ENCODE results near the gene TRIM72. TPM values are rescaled to one million over a fixed set of nuclear protein-coding genes. Genes with fewer than 3 reads are reported as not detected.

The TRIM72 gene
- total and polyA plus RNA-seq, 2 of the 4 experiments (the other 2 are of a cell fraction) = not detected

DNA sequence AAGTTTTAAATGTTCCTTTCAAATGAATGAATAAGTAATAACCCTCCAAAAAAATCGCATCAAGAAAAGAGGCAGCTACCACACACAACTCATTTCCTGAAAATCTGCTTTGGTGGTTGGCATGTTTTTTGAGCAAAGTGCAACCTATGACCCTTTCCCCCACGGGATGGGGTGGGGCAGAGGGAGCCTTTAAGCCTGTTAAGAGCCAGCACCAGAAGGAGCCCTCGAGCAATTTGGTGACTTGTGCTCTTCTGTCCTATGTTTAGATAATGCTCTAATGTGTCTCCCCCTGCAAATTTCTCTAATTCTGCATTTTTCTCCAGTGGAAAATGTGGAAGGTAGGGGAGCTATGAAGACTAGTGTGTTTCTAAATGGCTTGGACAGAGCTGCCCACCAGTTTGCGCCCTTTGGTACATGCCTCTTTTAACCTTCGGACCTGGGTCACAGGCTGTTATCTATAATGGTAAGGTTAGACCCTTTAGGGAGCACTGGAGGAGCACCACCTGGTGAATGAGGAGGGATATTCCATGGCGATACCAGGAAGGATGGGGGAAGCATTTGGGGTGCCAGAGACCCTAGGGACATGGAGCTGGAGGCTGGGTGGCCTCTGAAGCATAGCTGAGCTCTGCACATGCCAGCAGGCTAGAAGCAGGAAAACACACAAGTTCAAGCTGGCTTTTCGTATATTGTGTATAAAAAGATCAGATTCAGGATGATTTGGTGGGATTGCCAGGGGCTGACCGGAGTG, 12.9 kb upstream of the TRIM72 start:
- ChIA-PET POLR2A (ENCODE audit: unreplicated experiment) (interaction anchor here (1.5 kb wide), 1 partner anchor 21 kb away, joined by 5 read pairs; the partner anchor contains the start of gene FUS), CTCF (no interaction called here)
- H2BK15ac ChIP-seq (ENCODE audit: low read depth, low read length) = no peak overlapping the region
- no peak overlapping the region for H4K8ac ChIP-seq (ENCODE audit: low read depth in 2 of 2, low read length in 2 of 2)
- H3K27ac ChIP-seq (ENCODE audit: insufficient read depth, low read length) = no peak overlapping the region
- peaks cover 3% of the 10 kb centered on the region; the same call in 1 of the 2 replicates for H3K27me3 ChIP-seq (ENCODE audit: control insufficient read depth, insufficient read depth, low read length)
- H3K9me1 ChIP-seq (ENCODE audit: insufficient read depth, low read length) = peaks cover 8% of the 10 kb centered on the region; the same call in 1 of the 2 replicates
- DNase-seq (no peak), ATAC-seq (ENCODE audit: low read depth) (peak; percentile 5)
- intact Hi-C loops (cut with micrococcal nuclease) = loop anchor here (2.0 kb wide), 2 partner anchors 182 to 242 kb away; partner anchors contain the start of gene ZNF843
- no peak overlapping the region for H3K4ac ChIP-seq (ENCODE audit: low read depth, low read length)
- H2BK5ac ChIP-seq (ENCODE audit: low read depth, low read length, poor library complexity, severe bottlenecking) = no peak overlapping the region
- no peak overlapping the region for H4K5ac ChIP-seq (ENCODE audit: low read depth, low read length)
- in situ Hi-C loops (cut with MboI; ENCODE audit: low sequenced_read_pairs) = no loop called here
- H3K9ac ChIP-seq (ENCODE audit: low read depth, low read length) = no peak overlapping the region
- peaks cover 24% of the 10 kb centered on the region for H3K36me3 ChIP-seq (ENCODE audit: control insufficient read depth, insufficient read depth, low read length)
- no peak overlapping the region for H3K23ac ChIP-seq (ENCODE audit: low read depth, low read length)
- peaks cover 4% of the 10 kb centered on the region; the same call in 1 of the 2 replicates for H3K4me1 ChIP-seq (ENCODE audit: control insufficient read depth, insufficient read depth, low read length)
- no peak overlapping the region for H3K4me3 ChIP-seq (ENCODE audit: insufficient read depth, low read depth, low read length)
- peaks cover 46% of the 10 kb centered on the region for H4K20me1 ChIP-seq (ENCODE audit: insufficient read depth, low read length)
- H3K4me2 ChIP-seq (ENCODE audit: low read depth, low read length) = no peak overlapping the region
- no peak overlapping the region for H2AFZ ChIP-seq (replicated peaks; ENCODE audit: low read length, poor library complexity)
- H2AK5ac ChIP-seq (ENCODE audit: low read depth, low read length) = no peak overlapping the region; the same call in 1 of the 2 replicates
- peaks cover 8 to 9% of the 10 kb centered on the region in 2 experiments; a peak in 2 of 4 replicates for H3K79me1 ChIP-seq (ENCODE audit: low read depth in 1 of 2, low read length in 2 of 2)
- H3K18ac ChIP-seq (ENCODE audit: low read depth, low read length) = no peak overlapping the region
- no peak overlapping the region for H3K14ac ChIP-seq (replicated peaks; ENCODE audit: low read depth, low read length)
- peak overlapping the region; percentile 85 for H2AK9ac ChIP-seq (replicated peaks; ENCODE audit: low read depth, low read length, poor library complexity)
- no peaks in the 10 kb centered on the region for H3K9me3 ChIP-seq (ENCODE audit: control insufficient read depth, insufficient read depth, low read length)
- H4K91ac ChIP-seq (ENCODE audit: insufficient read depth, low read depth, low read length) = no peak overlapping the region
- BruUV-seq (replicated peaks) = no TSS peak
- no peak overlapping the region for H2BK20ac ChIP-seq (ENCODE audit: low read depth, low read length)
- WGBS, 2 experiments (ENCODE audit: extremely low coverage in 2 of 2, insufficient read length in 1 of 2) = 85% methylated on average over 3 of the region's 8 CpGs; no CpG with 5 or more reads in 1 of the 2 experiments
- no peak overlapping the region for H3K56ac ChIP-seq (ENCODE audit: extremely low read depth, insufficient read depth, low read length)
- dilution Hi-C loops (cut with HindIII; ENCODE audit: low sequenced_read_pairs, unreplicated experiment) = no loop called here
- no peak overlapping the region for H2BK120ac ChIP-seq (ENCODE audit: low read depth, low read length)
- 0 out of 2 replicates have a peak, but pooled peaks have one; percentile 20 for TF ChIP-seq SMC3 (IDR thresholded peaks at IDR 0.05; ENCODE audit: low read depth, low read length)
- no peak for TF ChIP-seq MAFK (IDR thresholded peaks at IDR 0.05; ENCODE audit: low read depth, low read length)
- no peak for TF ChIP-seq CHD1 (IDR thresholded peaks at IDR 0.05; ENCODE audit: low read depth, low read length)
- no peak for TF ChIP-seq RAD21 (IDR thresholded peaks at IDR 0.05; ENCODE audit: low read length)
- TF ChIP-seq, protein P1, sequence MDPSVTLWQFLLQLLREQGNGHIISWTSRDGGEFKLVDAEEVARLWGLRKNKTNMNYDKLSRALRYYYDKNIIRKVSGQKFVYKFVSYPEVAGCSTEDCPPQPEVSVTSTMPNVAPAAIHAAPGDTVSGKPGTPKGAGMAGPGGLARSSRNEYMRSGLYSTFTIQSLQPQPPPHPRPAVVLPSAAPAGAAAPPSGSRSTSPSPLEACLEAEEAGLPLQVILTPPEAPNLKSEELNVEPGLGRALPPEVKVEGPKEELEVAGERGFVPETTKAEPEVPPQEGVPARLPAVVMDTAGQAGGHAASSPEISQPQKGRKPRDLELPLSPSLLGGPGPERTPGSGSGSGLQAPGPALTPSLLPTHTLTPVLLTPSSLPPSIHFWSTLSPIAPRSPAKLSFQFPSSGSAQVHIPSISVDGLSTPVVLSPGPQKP (IDR thresholded peaks at IDR 0.05; ENCODE audit: borderline replicate concordance, low read depth, low read length) = no peak
- TF ChIP-seq, protein P2, sequence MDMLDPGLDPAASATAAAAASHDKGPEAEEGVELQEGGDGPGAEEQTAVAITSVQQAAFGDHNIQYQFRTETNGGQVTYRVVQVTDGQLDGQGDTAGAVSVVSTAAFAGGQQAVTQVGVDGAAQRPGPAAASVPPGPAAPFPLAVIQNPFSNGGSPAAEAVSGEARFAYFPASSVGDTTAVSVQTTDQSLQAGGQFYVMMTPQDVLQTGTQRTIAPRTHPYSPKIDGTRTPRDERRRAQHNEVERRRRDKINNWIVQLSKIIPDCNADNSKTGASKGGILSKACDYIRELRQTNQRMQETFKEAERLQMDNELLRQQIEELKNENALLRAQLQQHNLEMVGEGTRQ (IDR thresholded peaks at IDR 0.05; ENCODE audit: low read depth, low read length) = no peak
- no peak for TF ChIP-seq MAZ (IDR thresholded peaks at IDR 0.05; ENCODE audit: borderline replicate concordance, low read depth, low read length)
- TF ChIP-seq CEBPB (IDR thresholded peaks at IDR 0.05; ENCODE audit: low read depth, low read length) = no peak
- TF ChIP-seq BHLHE40 (IDR thresholded peaks at IDR 0.05; ENCODE audit: low read depth, low read length) = no peak
- no peak; the same call in 1 of the 2 replicates for TF ChIP-seq POLR2A (IDR thresholded peaks at IDR 0.05; ENCODE audit: low read depth, low read length)
- TF ChIP-seq MXI1 (IDR thresholded peaks at IDR 0.05; ENCODE audit: borderline replicate concordance, low read depth, low read length) = no peak
- TF ChIP-seq RFX5 (IDR thresholded peaks at IDR 0.05; ENCODE audit: low read depth, low read length) = no peak
- no peak for TF ChIP-seq RCOR1 (IDR thresholded peaks at IDR 0.05; ENCODE audit: insufficient replicate concordance, low read length)
- TF ChIP-seq, protein P3, sequence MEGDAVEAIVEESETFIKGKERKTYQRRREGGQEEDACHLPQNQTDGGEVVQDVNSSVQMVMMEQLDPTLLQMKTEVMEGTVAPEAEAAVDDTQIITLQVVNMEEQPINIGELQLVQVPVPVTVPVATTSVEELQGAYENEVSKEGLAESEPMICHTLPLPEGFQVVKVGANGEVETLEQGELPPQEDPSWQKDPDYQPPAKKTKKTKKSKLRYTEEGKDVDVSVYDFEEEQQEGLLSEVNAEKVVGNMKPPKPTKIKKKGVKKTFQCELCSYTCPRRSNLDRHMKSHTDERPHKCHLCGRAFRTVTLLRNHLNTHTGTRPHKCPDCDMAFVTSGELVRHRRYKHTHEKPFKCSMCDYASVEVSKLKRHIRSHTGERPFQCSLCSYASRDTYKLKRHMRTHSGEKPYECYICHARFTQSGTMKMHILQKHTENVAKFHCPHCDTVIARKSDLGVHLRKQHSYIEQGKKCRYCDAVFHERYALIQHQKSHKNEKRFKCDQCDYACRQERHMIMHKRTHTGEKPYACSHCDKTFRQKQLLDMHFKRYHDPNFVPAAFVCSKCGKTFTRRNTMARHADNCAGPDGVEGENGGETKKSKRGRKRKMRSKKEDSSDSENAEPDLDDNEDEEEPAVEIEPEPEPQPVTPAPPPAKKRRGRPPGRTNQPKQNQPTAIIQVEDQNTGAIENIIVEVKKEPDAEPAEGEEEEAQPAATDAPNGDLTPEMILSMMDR (conservative IDR thresholded peaks at IDR 0.05; ENCODE audit: low read depth, low read length) = 0 out of 2 replicates have a peak, but pooled peaks have one; percentile 12
